GM12801 (cell line): Measurements from ENCODE around the gene LCN15.

Experiments
- CTCF ChIP-seq: IDR thresholded peaks from one replicate; pipeline ENCODE4 v1.5.1; 2011; ENCODE audit warnings: control low read depth; ENCODE audit not compliant: insufficient read length; ENCODE audit errors: extremely low read depth

LCN15 gene

GRCh38 chr9:136805207-136805740 is 41.0 kb upstream of the LCN15 start:
- no peak for TF ChIP-seq CTCF

DNA sequence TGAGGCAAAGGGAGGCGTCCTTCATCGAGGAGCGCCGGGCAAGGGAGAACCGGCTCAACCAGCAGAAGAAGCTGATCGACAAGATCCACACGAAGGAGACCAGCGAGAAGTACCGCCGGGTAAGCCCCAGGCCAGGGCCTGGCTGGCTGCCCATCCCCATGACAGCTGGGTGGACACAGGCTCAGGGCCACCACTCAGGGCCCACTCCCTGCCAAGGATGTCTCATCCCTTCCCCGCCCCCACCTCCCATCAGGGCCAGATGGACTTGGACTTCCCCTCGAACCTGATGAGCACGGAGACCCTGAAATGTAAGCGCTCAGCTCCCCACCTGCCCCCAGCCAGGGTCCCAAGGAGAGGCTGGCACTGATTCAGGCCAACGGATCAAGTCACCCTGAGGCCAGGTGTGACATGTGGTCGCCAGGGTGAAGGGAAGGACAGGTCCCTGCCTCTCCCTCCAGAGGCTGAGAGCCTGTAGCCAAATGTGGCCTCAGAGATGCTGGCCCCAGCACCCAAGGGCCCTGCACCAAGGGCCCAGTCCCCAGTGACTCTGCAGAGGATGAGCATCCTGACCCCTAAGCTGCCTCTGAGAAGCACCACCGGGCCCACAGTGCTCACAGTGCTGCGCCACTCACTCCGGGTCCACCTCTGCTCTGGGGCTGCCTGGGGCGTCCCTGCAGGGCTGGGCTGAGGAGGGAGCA is 40.3 kb upstream of the LCN15 start:
- no peak for TF ChIP-seq CTCF

- no peak for TF ChIP-seq CTCF
Observed at GRCh38 chr9:136803551-136804508, 39.5 kb upstream of the LCN15 start.

DNA sequence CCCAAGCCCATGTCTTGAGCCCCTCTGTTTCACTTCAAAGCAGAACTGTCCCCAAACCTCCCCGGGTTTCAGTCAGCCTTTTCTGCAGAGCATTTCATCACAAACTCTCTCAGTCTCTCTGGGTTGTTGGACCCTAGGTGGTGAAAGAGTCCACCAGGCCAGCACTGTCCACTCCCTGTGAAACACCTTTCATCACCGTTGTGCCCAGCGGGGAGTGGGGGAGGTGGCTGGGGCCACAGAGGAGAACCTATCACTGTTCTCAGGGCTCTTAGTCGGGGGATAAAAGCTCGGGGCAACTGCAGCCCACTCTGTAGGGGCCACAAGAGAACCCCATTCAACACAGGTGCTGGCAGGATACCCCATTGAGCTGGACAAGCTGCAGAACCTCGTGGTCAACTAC is 38.0 kb upstream of the LCN15 start:
- TF ChIP-seq CTCF, result no peak

- TF ChIP-seq CTCF, result no peak
Observed at GRCh38 chr9:136799854-136800657, 35.7 kb upstream of the LCN15 start.

DNA sequence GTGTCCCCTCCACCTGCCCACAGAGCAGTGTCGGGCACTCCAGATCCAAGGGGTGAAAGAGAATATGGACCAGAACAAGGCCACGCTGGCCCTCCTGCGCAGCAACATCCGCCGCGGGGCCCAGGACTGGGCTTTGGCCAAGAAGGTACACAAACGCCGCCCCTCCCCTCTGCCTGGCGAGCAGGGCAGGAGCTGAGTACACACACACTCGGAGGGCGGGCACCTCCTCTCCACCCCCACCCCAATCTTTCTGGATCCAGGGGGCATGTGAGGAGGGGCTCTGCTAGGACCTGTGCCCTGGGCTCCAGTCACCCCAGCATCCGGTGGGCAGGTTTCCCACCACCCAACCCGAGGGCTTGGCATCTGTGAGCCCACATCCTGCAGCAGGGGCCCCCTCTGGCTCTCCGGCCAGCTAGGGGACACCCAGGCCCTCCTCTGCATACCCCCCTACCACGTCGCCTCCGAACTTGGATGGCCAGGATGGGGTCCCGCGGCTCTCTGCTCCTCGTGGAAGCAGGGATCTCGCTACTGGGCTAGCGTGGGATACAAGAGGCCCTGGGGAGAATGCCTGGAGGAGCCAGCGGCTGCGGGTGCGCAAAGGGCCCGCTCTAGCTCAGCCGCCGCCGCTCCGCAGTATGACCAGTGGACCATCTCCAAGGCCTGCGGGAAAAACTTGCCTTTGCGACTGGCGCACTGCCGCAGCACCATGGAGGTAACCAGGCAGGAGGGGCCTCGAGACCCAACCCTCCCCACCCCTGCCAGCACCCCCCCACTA is 34.9 kb upstream of the LCN15 start:
- no peak for TF ChIP-seq CTCF
